Astrocyte (in vitro differentiated cells and primary cell): ENCODE data around the gene ZNF117. TPM values are rescaled to one million over a fixed set of nuclear protein-coding genes. Genes with fewer than 3 reads are reported as not detected.
"Not testable (repeated sequence)": the region's sequence is repeated elsewhere in the genome, so short reads cannot be mapped to it uniquely, and the experiment has no call there.

ENCODE experiments used
- DNase-seq: peaks from one replicate; pipeline ENCODE4 v3.0.0-alpha.2; 2010; ENCODE audit warnings: low read depth
- FAIRE-seq: peaks from 2 replicates; lab custom pipeline; 2011; peaks lifted over from hg19 to GRCh38; lab: Jason Lieb, UNC
- H2AFZ ChIP-seq: 2 replicates; pipeline ENCODE4 v1.6.0; 2012; ENCODE audit warnings: low read depth, low read length, inconsistent platforms
- H3K27ac ChIP-seq: 2 replicates; pipeline ENCODE4 v1.5.1; 2011; ENCODE audit warnings: low read depth, low read length, inconsistent platforms
- H3K27me3 ChIP-seq: 2 replicates; pipeline ENCODE4 v1.6.0; 2011; ENCODE audit warnings: low read length, inconsistent platforms; ENCODE audit not compliant: insufficient read depth
- H3K36me3 ChIP-seq: 2 replicates; pipeline ENCODE4 v1.5.1; 2011; ENCODE audit warnings: low read length, inconsistent platforms; ENCODE audit not compliant: insufficient read depth
- H3K4me1 ChIP-seq: 2 replicates; pipeline ENCODE4 v1.5.1; 2011; ENCODE audit warnings: low read length, inconsistent platforms; ENCODE audit not compliant: insufficient read depth
- H3K4me2 ChIP-seq: 2 replicates; pipeline ENCODE4 v1.6.0; 2012; ENCODE audit warnings: low read length, inconsistent platforms
- H3K4me3 ChIP-seq: 2 replicates; pipeline ENCODE4 v1.5.1; 2011; ENCODE audit warnings: low read depth, mild to moderate bottlenecking, low read length, inconsistent platforms; ENCODE audit not compliant: insufficient read depth
- H3K79me2 ChIP-seq: 2 replicates; pipeline ENCODE4 v1.6.0; 2012; ENCODE audit warnings: mild to moderate bottlenecking, low read length, inconsistent platforms; ENCODE audit not compliant: insufficient read depth
- H3K9ac ChIP-seq: 2 replicates; pipeline ENCODE4 v1.6.0; 2012; ENCODE audit warnings: mild to moderate bottlenecking, low read length, inconsistent platforms
- H3K9me3 ChIP-seq: 2 replicates; pipeline ENCODE4 v1.5.1; 2012; ENCODE audit warnings: low read depth, mild to moderate bottlenecking, low read length, inconsistent platforms; ENCODE audit not compliant: insufficient read depth
- H4K20me1 ChIP-seq: 2 replicates; pipeline ENCODE4 v1.6.0; 2012; ENCODE audit warnings: low read length, inconsistent platforms; ENCODE audit not compliant: insufficient read depth
- H3K27ac Mint-ChIP-seq: one replicate; pipeline ENCODE4 v1.8.0; 2021; ENCODE audit warnings: mild to moderate bottlenecking, mixed read lengths; ENCODE audit not compliant: unreplicated experiment
- H3K27me3 Mint-ChIP-seq: one replicate; pipeline ENCODE4 v1.8.0; 2021; ENCODE audit warnings: low read depth, mixed read lengths; ENCODE audit not compliant: unreplicated experiment
- H3K36me3 Mint-ChIP-seq: one replicate; pipeline ENCODE4 v1.8.0; 2021; ENCODE audit warnings: low read depth, mixed read lengths; ENCODE audit not compliant: unreplicated experiment
- H3K4me1 Mint-ChIP-seq: one replicate; pipeline ENCODE4 v1.8.0; 2021; ENCODE audit warnings: low read depth, mixed read lengths; ENCODE audit not compliant: unreplicated experiment
- H3K4me3 Mint-ChIP-seq: one replicate; pipeline ENCODE4 v1.8.0; 2021; ENCODE audit warnings: mild to moderate bottlenecking, moderate library complexity, mixed read lengths; ENCODE audit not compliant: unreplicated experiment
- H3K9me3 Mint-ChIP-seq: one replicate; pipeline ENCODE4 v1.8.0; 2021; ENCODE audit warnings: mild to moderate bottlenecking, mixed read lengths; ENCODE audit not compliant: unreplicated experiment
- CTCF ChIP-seq: IDR thresholded peaks from 2 replicates; pipeline ENCODE4 v1.5.1; 2011; ENCODE audit warnings: low read depth, mild to moderate bottlenecking, inconsistent platforms, low read length, moderate library complexity; ENCODE audit not compliant: insufficient read depth
- EZH2 ChIP-seq: IDR thresholded peaks from 2 replicates; pipeline ENCODE4 v1.6.1; 2012; ENCODE audit warnings: mild to moderate bottlenecking, low read length, inconsistent platforms; ENCODE audit not compliant: insufficient read depth
- total RNA-seq: library from RNA; stranded (reverse); gene quantifications from 2 replicates; pipeline ENCODE4 v1.2.1, GENCODE V29; 2021

The ZNF117 gene
- total RNA-seq, 1 donor from 2014 or later: 10.2 TPM

GRCh38 chr7:64945503-64946175 is 45.2 kb downstream of the ZNF117 start:
- Mint-ChIP-seq H3K36me3 (no peaks in the 10 kb centered on the region), H3K4me3 (no peak overlapping the region), H3K27me3 (peaks cover 51% of the 10 kb centered on the region), H3K4me1 (peaks cover 3% of the 10 kb centered on the region), H3K9me3 (peaks cover 6% of the 10 kb centered on the region), H3K27ac (no peak overlapping the region)
- no peak for TF ChIP-seq CTCF
- TF ChIP-seq EZH2: no peak
- Histone ChIP-seq H3K79me2 (no peaks in the 10 kb centered on the region), H3K4me3 (no peak overlapping the region), H3K9me3 (peaks cover 5% of the 10 kb centered on the region), H3K27me3 (peaks cover 9% of the 10 kb centered on the region), H2AFZ (no peak overlapping the region), H3K9ac (no peak overlapping the region), H3K36me3 (no peaks in the 10 kb centered on the region), H3K4me2 (no peak overlapping the region), H3K4me1 (no peaks in the 10 kb centered on the region), H4K20me1 (no peaks in the 10 kb centered on the region), H3K27ac (no peak overlapping the region)
- DNase-seq (no peak), FAIRE-seq (no peak)

- H3K36me3 ChIP-seq, H3K4me1 ChIP-seq, H3K27ac ChIP-seq, H3K9ac ChIP-seq, DNase-seq, H3K4me3 Mint-ChIP-seq, H3K27ac Mint-ChIP-seq, H3K79me2 ChIP-seq, H2AFZ ChIP-seq, H4K20me1 ChIP-seq, H3K36me3 Mint-ChIP-seq, H3K9me3 ChIP-seq, FAIRE-seq, H3K4me3 ChIP-seq, H3K4me2 ChIP-seq, H3K27me3 ChIP-seq, H3K4me1 Mint-ChIP-seq, H3K9me3 Mint-ChIP-seq: not testable (repeated sequence)
- H3K27me3 Mint-ChIP-seq: peaks cover 44% of the 10 kb centered on the region
These were observed 46.0 kb downstream of the ZNF117 start for GRCh38 chr7:64944667-64945502.

- not testable (repeated sequence) for H3K9ac ChIP-seq, H2AFZ ChIP-seq, H3K27me3 Mint-ChIP-seq, H3K27ac Mint-ChIP-seq, H3K4me3 Mint-ChIP-seq, H3K36me3 ChIP-seq, H3K9me3 ChIP-seq, H3K9me3 Mint-ChIP-seq, H3K36me3 Mint-ChIP-seq, H3K4me3 ChIP-seq, H3K79me2 ChIP-seq, H3K27me3 ChIP-seq, DNase-seq, H3K4me1 ChIP-seq, H4K20me1 ChIP-seq, H3K4me2 ChIP-seq, FAIRE-seq, H3K27ac ChIP-seq, H3K4me1 Mint-ChIP-seq
These were observed 50.8 kb downstream of the ZNF117 start for GRCh38 chr7:64940021-64940420.
